Thymus (tissue), 11 donors: ENCODE results near the gene ZSWIM8. TPM values are rescaled to one million over a fixed set of nuclear protein-coding genes. Genes with fewer than 3 reads are reported as not detected.
A peak's percentile ranks its signal among the peaks of the same experiment; 100 is the strongest.

Experiments
- DNase-seq, 9 donors: peaks; one replicate each; pipeline ENCODE4 v3.0.0-alpha.2; 2013; ENCODE audit warnings: low spot score in 9 of 9, low read depth in 6 of 9, missing footprints in 1 of 9
- H3K27ac ChIP-seq, 2 donors: one replicate each; pipeline ENCODE4 v1.5.1; 2013; ENCODE audit warnings: control low read depth in 1 of 2, low read depth in 1 of 2, low read length in 1 of 2, mild to moderate bottlenecking in 1 of 2, moderate library complexity in 1 of 2
- H3K27me3 ChIP-seq, 2 donors: one replicate each; pipeline ENCODE4 v1.5.1; 2013; ENCODE audit warnings: low read length in 1 of 2; ENCODE audit not compliant: control insufficient read depth in 2 of 2, insufficient read depth in 1 of 2
- H3K36me3 ChIP-seq, 2 donors: one replicate each; pipeline ENCODE4 v1.5.1; 2013; ENCODE audit warnings: low read length in 1 of 2, mild to moderate bottlenecking in 1 of 2, moderate library complexity in 1 of 2; ENCODE audit not compliant: control insufficient read depth in 2 of 2, insufficient read depth in 2 of 2
- H3K4me1 ChIP-seq, 2 donors: one replicate each; pipeline ENCODE4 v1.5.1; 2013; ENCODE audit warnings: low read length in 2 of 2; ENCODE audit not compliant: control insufficient read depth in 2 of 2, insufficient read depth in 2 of 2
- H3K4me3 ChIP-seq, 2 donors: one replicate each; pipeline ENCODE4 v1.5.1; 2013; ENCODE audit warnings: low read length in 2 of 2, control low read depth in 1 of 2, mild to moderate bottlenecking in 1 of 2
- H3K9me3 ChIP-seq, 2 donors: one replicate each; pipeline ENCODE4 v1.5.1; 2013; ENCODE audit warnings: low read length in 1 of 2, mild to moderate bottlenecking in 1 of 2; ENCODE audit not compliant: control insufficient read depth in 2 of 2, insufficient read depth in 1 of 2
- WGBS: extraction: QIAGEN DNeasy Blood & Tissue Kit; methylation state at CpG from one replicate; pipeline ENCODE4 v1.1.7; 2013; 5-methylcytosine and 5-hydroxymethylcytosine counted together
- polyA plus RNA-seq: library from polyadenylated mRNA; stranded (reverse); fragments of 200-250 nt; gene quantifications from one replicate; pipeline ENCODE4 v1.2.3, GENCODE V29; 2013
- total RNA-seq: library from RNA; stranded (reverse); fragments of 120-200 nt; gene quantifications from one replicate; pipeline ENCODE4 v1.2.4, GENCODE V29; 2013
- donor health status: healthy.

Gene ZSWIM8
- total and polyA plus RNA-seq, 2 donors: 27.1 to 106 TPM

- Histone ChIP-seq H3K27ac (no peak overlapping the region), H3K36me3 (peaks cover 43 to 62% of the 10 kb centered on the region in 2 donors), H3K4me3 (no peak overlapping the region), H3K4me1 (peaks cover 15 to 17% of the 10 kb centered on the region in 2 donors), H3K9me3 (no peaks in the 10 kb centered on the region), H3K27me3 (no peaks in the 10 kb centered on the region)
- DNase-seq: no peak
- 97% methylated on average over 1 of the region's 1 CpG for WGBS
Observed at GRCh38 chr10:73756183-73756582, 29.2 kb upstream of the ZSWIM8 start.

DNA sequence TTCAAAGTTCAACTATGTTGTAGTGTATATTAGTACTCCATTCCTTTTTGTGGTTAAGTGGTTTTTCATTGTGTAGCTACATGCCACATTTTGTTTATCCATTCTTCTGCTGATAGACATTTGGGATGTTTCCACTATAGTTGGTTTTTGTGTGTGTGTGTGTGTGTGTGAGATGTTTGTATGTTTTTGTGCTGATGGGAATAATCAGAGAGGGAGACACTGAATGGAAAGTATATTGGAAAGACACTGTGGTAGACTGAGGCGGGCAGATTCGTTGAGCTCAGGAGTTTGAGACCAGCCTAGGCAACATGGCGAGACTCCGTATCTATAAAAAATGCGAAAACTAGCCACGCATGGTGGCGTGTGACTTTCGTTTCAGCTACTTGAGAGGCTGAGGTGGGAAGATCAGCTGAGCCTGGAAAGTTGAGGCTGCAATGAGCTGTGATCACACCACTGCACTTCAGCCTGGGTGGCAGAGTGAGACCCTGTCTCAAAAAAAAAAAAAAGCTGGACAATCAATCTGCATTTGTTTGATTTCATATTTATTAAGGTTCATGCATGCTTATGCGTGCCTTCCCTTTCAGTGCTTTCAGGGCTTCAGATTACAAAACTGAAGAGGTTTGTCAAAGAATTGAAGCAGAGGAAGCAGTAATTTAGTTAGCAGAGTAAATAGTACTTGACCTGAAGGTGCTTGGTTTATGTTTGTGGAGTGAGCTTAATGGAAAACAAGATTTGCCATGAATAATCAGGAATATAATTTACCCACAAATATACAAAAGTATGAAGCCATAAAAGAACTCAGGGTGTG is 26.5 kb upstream of the ZSWIM8 start:
- peaks cover 47 to 64% of the 10 kb centered on the region in 2 donors for H3K36me3 ChIP-seq
- peaks cover 15 to 17% of the 10 kb centered on the region in 2 donors for H3K4me1 ChIP-seq
- H3K9me3 ChIP-seq: no peaks in the 10 kb centered on the region
- H3K4me3 ChIP-seq: no peak overlapping the region
- H3K27me3 ChIP-seq: no peaks in the 10 kb centered on the region
- DNase-seq: no peak
- 96% methylated on average over 9 of the region's 9 CpGs for WGBS
- H3K27ac ChIP-seq: peak overlapping the region; percentile 40 to 71

GRCh38 chr10:73759512-73760115 is 25.8 kb upstream of the ZSWIM8 start:
- peaks cover 15 to 17% of the 10 kb centered on the region in 2 donors for H3K4me1 ChIP-seq

GRCh38 chr10:73761781-73762180 is 23.6 kb upstream of the ZSWIM8 start:
- Histone ChIP-seq H3K4me1 (peaks cover 15 to 17% of the 10 kb centered on the region in 2 donors), H3K36me3 (peaks cover 69 to 81% of the 10 kb centered on the region in 2 donors), H3K27me3 (no peaks in the 10 kb centered on the region), H3K27ac (no peak overlapping the region), H3K4me3 (no peak overlapping the region), H3K9me3 (no peaks in the 10 kb centered on the region)
- no peak for DNase-seq
- WGBS: 100% methylated on average over 1 of the region's 1 CpG

More at GRCh38 chr10:73759512-73760115, 25.8 kb upstream of the ZSWIM8 start:
- H3K4me3 ChIP-seq: no peak overlapping the region
- DNase-seq: peak in 5 of 9 donors; percentile 57 to 79 (median 58)
- H3K27me3 ChIP-seq: no peaks in the 10 kb centered on the region
- no peaks in the 10 kb centered on the region for H3K9me3 ChIP-seq
- H3K27ac ChIP-seq: peak overlapping the region; percentile 25 to 71
- peaks cover 51 to 65% of the 10 kb centered on the region in 2 donors for H3K36me3 ChIP-seq
- 46% methylated on average over 5 of the region's 5 CpGs for WGBS

DNA sequence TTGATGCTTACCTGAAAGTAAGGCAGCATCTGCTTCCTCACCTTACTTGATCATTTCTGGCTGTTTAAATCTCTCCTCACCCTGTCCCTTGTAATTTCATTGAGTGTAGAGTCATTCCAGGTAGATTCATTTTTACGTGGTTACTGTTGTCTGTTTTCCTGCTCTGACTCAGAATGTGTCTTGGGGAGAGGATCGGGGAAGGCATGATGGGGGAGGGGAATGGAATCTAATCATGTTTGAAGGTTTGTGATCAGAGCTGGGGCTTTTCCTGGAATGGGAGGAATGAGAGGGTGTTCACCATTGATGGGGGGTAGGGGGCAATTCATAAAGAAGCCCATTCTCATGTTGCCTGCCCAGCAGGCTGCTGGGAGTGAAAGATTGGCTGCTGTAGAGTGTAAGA is 22.5 kb upstream of the ZSWIM8 start:
- Histone ChIP-seq H3K27me3 (no peaks in the 10 kb centered on the region), H3K36me3 (peaks cover 73 to 86% of the 10 kb centered on the region in 2 donors), H3K4me3 (no peak overlapping the region), H3K9me3 (no peaks in the 10 kb centered on the region), H3K27ac (no peak overlapping the region), H3K4me1 (peaks cover 15 to 17% of the 10 kb centered on the region in 2 donors)
- no peak for DNase-seq
- WGBS: 94% methylated on average over 2 of the region's 2 CpGs

DNA sequence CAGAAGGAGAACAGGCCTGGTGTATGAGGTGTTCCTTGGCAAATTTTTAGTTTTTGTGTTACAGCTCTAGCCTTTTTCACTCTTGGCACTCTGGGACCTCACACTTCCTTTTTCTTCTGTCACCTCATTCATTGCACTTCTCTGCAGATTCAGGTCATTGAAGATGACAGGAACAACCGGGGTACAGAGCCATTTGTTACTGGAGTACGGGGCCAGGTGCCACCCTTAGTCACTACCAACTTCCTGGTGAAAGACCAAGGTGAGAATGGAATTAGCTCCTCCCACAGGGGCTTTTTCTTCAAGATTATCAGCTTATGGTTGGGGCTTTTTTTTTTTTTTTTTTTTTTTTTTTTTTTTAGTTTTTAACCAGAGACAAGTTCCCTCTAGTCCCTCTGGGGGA is 22.1 kb upstream of the ZSWIM8 start:
- no peaks in the 10 kb centered on the region for H3K9me3 ChIP-seq
- no peak overlapping the region for H3K27ac ChIP-seq
- WGBS: 92% methylated on average over 2 of the region's 2 CpGs
- H3K4me3 ChIP-seq: no peak overlapping the region
- H3K4me1 ChIP-seq: peaks cover 15 to 17% of the 10 kb centered on the region in 2 donors
- H3K36me3 ChIP-seq: peaks cover 73 to 90% of the 10 kb centered on the region in 2 donors
- no peak for DNase-seq
- no peaks in the 10 kb centered on the region for H3K27me3 ChIP-seq

DNA sequence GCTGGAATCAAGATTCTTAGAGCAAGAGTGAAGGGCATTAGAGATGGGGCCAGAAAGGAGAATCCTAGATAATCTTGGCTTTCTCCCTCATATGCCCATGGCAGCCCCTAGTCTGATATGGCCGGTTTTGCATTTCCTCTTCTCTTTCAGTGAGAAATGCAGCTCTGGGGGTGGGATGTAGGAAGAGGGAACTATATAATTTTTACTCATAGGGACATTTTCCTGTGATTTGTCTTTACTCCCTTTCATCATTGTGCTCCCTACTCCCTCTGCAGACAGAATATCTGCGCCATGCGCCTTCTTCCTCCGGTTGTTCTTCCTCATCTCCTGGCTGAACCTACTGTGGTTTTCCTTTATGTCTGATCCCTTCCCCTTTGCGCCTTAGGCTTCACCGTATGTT is 20.3 kb upstream of the ZSWIM8 start:
- no peak for DNase-seq
- 98% methylated on average over 6 of the region's 6 CpGs for WGBS
- H3K27me3 ChIP-seq: no peaks in the 10 kb centered on the region

GRCh38 chr10:73768881-73769280 is 16.5 kb upstream of the ZSWIM8 start:
- no peak overlapping the region for H3K4me3 ChIP-seq
- peaks cover 44 to 75% of the 10 kb centered on the region in 2 donors for H3K36me3 ChIP-seq
- WGBS: 62% methylated on average over 11 of the region's 11 CpGs
- peak overlapping the region in 1 of 2 donors; percentile 45 for H3K27ac ChIP-seq
- H3K27me3 ChIP-seq: no peaks in the 10 kb centered on the region
- peaks cover 0 to 3% of the 10 kb centered on the region in 2 donors for H3K9me3 ChIP-seq
- peaks cover 9 to 30% of the 10 kb centered on the region in 2 donors for H3K4me1 ChIP-seq
- DNase-seq: peak in 5 of 9 donors; percentile 42 to 76 (median 54)

More for the DNA sequence above, 20.3 kb upstream of the ZSWIM8 start:
- Histone ChIP-seq H3K27ac (no peak overlapping the region), H3K4me1 (peaks cover under 1 to 16% of the 10 kb centered on the region in 2 donors), H3K36me3 (peaks cover 68 to 95% of the 10 kb centered on the region in 2 donors), H3K4me3 (no peak overlapping the region), H3K9me3 (no peaks in the 10 kb centered on the region)

GRCh38 chr10:73769396-73769795 is 16.0 kb upstream of the ZSWIM8 start:
- no peaks in the 10 kb centered on the region for H3K27me3 ChIP-seq
- H3K9me3 ChIP-seq: peaks cover 0 to 3% of the 10 kb centered on the region in 2 donors
- peaks cover 41 to 73% of the 10 kb centered on the region in 2 donors for H3K36me3 ChIP-seq
- H3K4me1 ChIP-seq: peaks cover 13 to 36% of the 10 kb centered on the region in 2 donors
- H3K27ac ChIP-seq: peak overlapping the region in 1 of 2 donors; percentile 45
- 99% methylated on average over 5 of the region's 5 CpGs for WGBS
- no peak overlapping the region for H3K4me3 ChIP-seq
- DNase-seq: no peak
